Neuronal stem cell (in vitro differentiated cells): ENCODE data around the gene RBL2. TPM values are rescaled to one million over a fixed set of nuclear protein-coding genes. Genes with fewer than 3 reads are reported as not detected.
"Not testable (repeated sequence)": the region's sequence is repeated elsewhere in the genome, so short reads cannot be mapped to it uniquely, and the experiment has no call there.

ENCODE experiments used
- DNase-seq: peaks from one replicate; pipeline ENCODE4 v3.0.0-alpha.2; 2013; ENCODE audit warnings: low spot score
- H2AFZ ChIP-seq: one replicate; pipeline ENCODE4 v1.6.1; 2013; ENCODE audit warnings: mild to moderate bottlenecking, low read length, inconsistent platforms
- H2AK5ac ChIP-seq: 2 replicates; pipeline ENCODE4 v1.6.1; 2013; ENCODE audit warnings: low read depth, mild to moderate bottlenecking, inconsistent platforms, low read length, moderate library complexity, mixed read lengths
- H2BK120ac ChIP-seq: 2 replicates; pipeline ENCODE4 v1.6.1; 2013; ENCODE audit warnings: low read depth, mild to moderate bottlenecking, inconsistent platforms, low read length, moderate library complexity, mixed read lengths
- H2BK12ac ChIP-seq: one replicate; pipeline ENCODE4 v1.6.1; 2013; ENCODE audit warnings: low read length, inconsistent platforms
- H2BK15ac ChIP-seq: 2 replicates; pipeline ENCODE4 v1.6.1; 2013; ENCODE audit warnings: mild to moderate bottlenecking, low read length, inconsistent platforms, mixed read lengths
- H2BK5ac ChIP-seq: one replicate; pipeline ENCODE4 v1.6.1; 2013; ENCODE audit warnings: inconsistent platforms, mild to moderate bottlenecking, low read length, moderate library complexity
- H3K14ac ChIP-seq: one replicate; pipeline ENCODE4 v1.6.1; 2013; ENCODE audit warnings: low read length, inconsistent platforms
- H3K18ac ChIP-seq: 2 replicates; pipeline ENCODE4 v1.6.1; 2013; ENCODE audit warnings: low read length, inconsistent platforms
- H3K23ac ChIP-seq: 2 replicates; pipeline ENCODE4 v1.6.1; 2013; ENCODE audit warnings: low read depth, mild to moderate bottlenecking, mixed read lengths, low read length, inconsistent platforms; ENCODE audit not compliant: poor library complexity
- H3K27ac ChIP-seq: replicated peaks from 3 replicates; pipeline ENCODE4 v1.5.1; 2013; ENCODE audit warnings: low read length, inconsistent platforms
- H3K27me3 ChIP-seq, 3 experiments: 2 replicates each; pipeline ENCODE4 v1.6.1; 2013; ENCODE audit warnings: low read length in 3 of 3, mild to moderate bottlenecking in 2 of 3, inconsistent platforms in 1 of 3, low read depth in 1 of 3, mixed read lengths in 1 of 3, moderate library complexity in 1 of 3; ENCODE audit not compliant: control insufficient read depth in 3 of 3, insufficient read depth in 3 of 3
- H3K36me3 ChIP-seq, 2 donors: replicated peaks in 1 of 2; 2 replicates each; pipeline ENCODE4 v1.6.1; 2013; ENCODE audit warnings: low read length in 2 of 2; ENCODE audit not compliant: control insufficient read depth in 2 of 2, insufficient read depth in 2 of 2
- H3K4ac ChIP-seq: 2 replicates; pipeline ENCODE4 v1.6.1; 2013; ENCODE audit warnings: inconsistent platforms, mild to moderate bottlenecking, low read length, moderate library complexity
- H3K4me1 ChIP-seq, 2 donors: 1 replicate in 1 of 2; 2 replicates in 1 of 2; pipeline ENCODE4 v1.6.1; 2013; ENCODE audit warnings: low read length in 2 of 2, low read depth in 1 of 2; ENCODE audit not compliant: control insufficient read depth in 2 of 2, insufficient read depth in 1 of 2
- H3K4me2 ChIP-seq: one replicate; pipeline ENCODE4 v1.6.1; 2013; ENCODE audit warnings: mild to moderate bottlenecking, low read length, inconsistent platforms; ENCODE audit not compliant: insufficient read depth, poor library complexity, severe bottlenecking
- H3K4me3 ChIP-seq, 2 donors: 2 replicates each; pipeline ENCODE4 v1.5.1; 2013; ENCODE audit warnings: low read length in 2 of 2, mild to moderate bottlenecking in 2 of 2, inconsistent platforms in 1 of 2, moderate library complexity in 1 of 2
- H3K79me1 ChIP-seq: one replicate; pipeline ENCODE4 v1.6.1; 2013; ENCODE audit warnings: low read depth, mild to moderate bottlenecking, inconsistent platforms, low read length, moderate library complexity
- H3K9ac ChIP-seq: one replicate; pipeline ENCODE4 v1.6.1; 2013; ENCODE audit warnings: mild to moderate bottlenecking, low read depth, low read length, inconsistent platforms; ENCODE audit not compliant: poor library complexity
- H3K9me3 ChIP-seq, 2 donors: replicated peaks in 1 of 2; 2 replicates each; pipeline versions ENCODE3 to v1.6.1; 2013; ENCODE audit warnings: low read length in 2 of 2, mild to moderate bottlenecking in 2 of 2, inconsistent platforms in 1 of 2, low read depth in 1 of 2, mixed read lengths in 1 of 2, moderate library complexity in 1 of 2; ENCODE audit not compliant: control insufficient read depth in 2 of 2, insufficient read depth in 1 of 2
- H4K8ac ChIP-seq: one replicate; pipeline ENCODE4 v1.6.1; 2013; ENCODE audit warnings: low read depth, mild to moderate bottlenecking, inconsistent platforms, low read length, moderate library complexity
- H4K91ac ChIP-seq: one replicate; pipeline ENCODE4 v1.6.1; 2013; ENCODE audit warnings: low read length, low read depth, mild to moderate bottlenecking, inconsistent platforms; ENCODE audit not compliant: poor library complexity
- WGBS, 2 donors: extraction: QIAGEN DNeasy Blood & Tissue Kit; methylation state at CpG; one replicate each; pipeline ENCODE4 v1.1.7; 2013; ENCODE audit warnings: missing lambda C conversion rate in 2 of 2, mixed read lengths in 1 of 2; ENCODE audit not compliant: insufficient read length in 2 of 2, insufficient replicate concordance in 1 of 2; ENCODE audit errors: extremely low coverage in 2 of 2; 5-methylcytosine and 5-hydroxymethylcytosine counted together
- polyA plus RNA-seq, 2 experiments: library from polyadenylated mRNA; stranded (reverse); fragments of 200-250 nt; gene quantifications; one replicate each; pipeline ENCODE4 v1.2.3, GENCODE V29; 2013

The RBL2 gene, protein sequence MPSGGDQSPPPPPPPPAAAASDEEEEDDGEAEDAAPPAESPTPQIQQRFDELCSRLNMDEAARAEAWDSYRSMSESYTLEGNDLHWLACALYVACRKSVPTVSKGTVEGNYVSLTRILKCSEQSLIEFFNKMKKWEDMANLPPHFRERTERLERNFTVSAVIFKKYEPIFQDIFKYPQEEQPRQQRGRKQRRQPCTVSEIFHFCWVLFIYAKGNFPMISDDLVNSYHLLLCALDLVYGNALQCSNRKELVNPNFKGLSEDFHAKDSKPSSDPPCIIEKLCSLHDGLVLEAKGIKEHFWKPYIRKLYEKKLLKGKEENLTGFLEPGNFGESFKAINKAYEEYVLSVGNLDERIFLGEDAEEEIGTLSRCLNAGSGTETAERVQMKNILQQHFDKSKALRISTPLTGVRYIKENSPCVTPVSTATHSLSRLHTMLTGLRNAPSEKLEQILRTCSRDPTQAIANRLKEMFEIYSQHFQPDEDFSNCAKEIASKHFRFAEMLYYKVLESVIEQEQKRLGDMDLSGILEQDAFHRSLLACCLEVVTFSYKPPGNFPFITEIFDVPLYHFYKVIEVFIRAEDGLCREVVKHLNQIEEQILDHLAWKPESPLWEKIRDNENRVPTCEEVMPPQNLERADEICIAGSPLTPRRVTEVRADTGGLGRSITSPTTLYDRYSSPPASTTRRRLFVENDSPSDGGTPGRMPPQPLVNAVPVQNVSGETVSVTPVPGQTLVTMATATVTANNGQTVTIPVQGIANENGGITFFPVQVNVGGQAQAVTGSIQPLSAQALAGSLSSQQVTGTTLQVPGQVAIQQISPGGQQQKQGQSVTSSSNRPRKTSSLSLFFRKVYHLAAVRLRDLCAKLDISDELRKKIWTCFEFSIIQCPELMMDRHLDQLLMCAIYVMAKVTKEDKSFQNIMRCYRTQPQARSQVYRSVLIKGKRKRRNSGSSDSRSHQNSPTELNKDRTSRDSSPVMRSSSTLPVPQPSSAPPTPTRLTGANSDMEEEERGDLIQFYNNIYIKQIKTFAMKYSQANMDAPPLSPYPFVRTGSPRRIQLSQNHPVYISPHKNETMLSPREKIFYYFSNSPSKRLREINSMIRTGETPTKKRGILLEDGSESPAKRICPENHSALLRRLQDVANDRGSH
- 21.7 TPM for polyA plus RNA-seq (2013, experiment 1 of 2)
- 22.3 TPM for polyA plus RNA-seq (2013, experiment 2 of 2)

GRCh38 chr16:53434377-53435065 is at the start of gene RBL2:
TSS of gene RBL2 (plus strand) at chr16:53434471. CDS start at chr16:53434557, 86 bp downstream.
- Histone ChIP-seq H2BK15ac (no peak within 1 kb of the TSS), H3K27ac (peak within 1 kb of the TSS; percentile 36), H3K4me1 (peaks cover 3 to 4% of the 10 kb centered on the region in 2 donors), H3K4me2 (peak within 1 kb of the TSS; percentile 74), H2BK12ac (peak within 1 kb of the TSS; percentile 60), H3K79me1 (peaks cover 3% of the 10 kb centered on the region), H3K9me3 (no peaks in the 10 kb centered on the region), H2BK120ac (no peak within 1 kb of the TSS), H4K91ac (peak within 1 kb of the TSS; percentile 12), H2BK5ac (peak within 1 kb of the TSS; percentile 56), H3K4me3 (peak within 1 kb of the TSS; percentile 66 to 95), H2AFZ (peak within 1 kb of the TSS; percentile 90), H3K4ac (peak within 1 kb of the TSS; percentile 44), H4K8ac (no peak within 1 kb of the TSS), H3K18ac (peak within 1 kb of the TSS; percentile 93), H3K9ac (peak within 1 kb of the TSS; percentile 98), H3K27me3 (no peaks in the 10 kb centered on the region), H2AK5ac (peak within 1 kb of the TSS; percentile 50), H3K36me3 (peaks cover 0 to 10% of the 10 kb centered on the region in 2 donors), H3K14ac (peak within 1 kb of the TSS; percentile 64), H3K23ac (peak within 1 kb of the TSS; percentile 83)
- peak; percentile 75 for DNase-seq
- no CpG with 5 or more reads among the region's 89 CpGs for WGBS, 2 donors

- not testable (repeated sequence) for H2BK12ac ChIP-seq, H3K18ac ChIP-seq, H3K9me3 ChIP-seq, H3K27ac ChIP-seq, DNase-seq, H2BK15ac ChIP-seq, H3K27me3 ChIP-seq, H3K4ac ChIP-seq, H3K4me3 ChIP-seq, H3K23ac ChIP-seq, H3K9ac ChIP-seq, H3K4me2 ChIP-seq, H3K14ac ChIP-seq, H2AFZ ChIP-seq, H3K79me1 ChIP-seq, H2AK5ac ChIP-seq, H2BK120ac ChIP-seq, H4K91ac ChIP-seq, H3K4me1 ChIP-seq, H4K8ac ChIP-seq, H3K36me3 ChIP-seq, H2BK5ac ChIP-seq
- WGBS, 2 donors, result no CpG with 5 or more reads among the region's 8 CpGs
Measured at GRCh38 chr16:53384610-53385009, 49.7 kb upstream of the RBL2 start.

DNA sequence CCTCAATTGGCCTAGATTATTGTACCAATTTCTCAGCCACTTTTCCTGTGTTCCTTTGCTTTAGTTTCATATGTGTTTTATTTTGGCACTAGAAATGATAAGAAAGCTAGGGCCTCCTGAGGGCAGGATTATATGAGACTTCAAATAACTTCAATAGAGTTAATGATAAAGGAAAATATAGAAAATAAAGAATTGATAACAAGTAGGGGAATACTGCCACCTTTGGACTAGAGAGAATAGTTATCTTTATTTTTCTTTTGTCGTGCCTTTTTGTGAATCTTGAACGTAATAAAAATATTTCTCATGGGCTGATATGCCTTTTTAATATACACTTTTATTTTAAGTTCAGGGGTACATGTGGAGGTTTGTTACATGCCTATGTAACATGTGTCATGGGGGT is 29.3 kb upstream of the RBL2 start:
- peaks cover 0 to 8% (median 0%) of the 10 kb centered on the region in 3 experiments for H3K27me3 ChIP-seq
- DNase-seq, result no peak
- no peak overlapping the region for H2AFZ ChIP-seq
- no peaks in the 10 kb centered on the region for H3K36me3 ChIP-seq
- no peaks in the 10 kb centered on the region for H3K9me3 ChIP-seq
- H4K8ac ChIP-seq, result no peak overlapping the region
- no peak overlapping the region for H2BK15ac ChIP-seq
- H2AK5ac ChIP-seq, result no peak overlapping the region
- H2BK120ac ChIP-seq, result no peak overlapping the region
- no peak overlapping the region for H3K23ac ChIP-seq
- H3K4me2 ChIP-seq, result no peak overlapping the region
- H3K79me1 ChIP-seq, result no peaks in the 10 kb centered on the region
- H3K4me1 ChIP-seq, result no peaks in the 10 kb centered on the region
- no peak overlapping the region for H4K91ac ChIP-seq
- no peak overlapping the region for H3K4ac ChIP-seq
- no peak overlapping the region for H2BK5ac ChIP-seq
- no peak overlapping the region for H3K9ac ChIP-seq
- no peak overlapping the region for H3K4me3 ChIP-seq
- WGBS, 2 donors, result no CpG with 5 or more reads among the region's 2 CpGs
- no peak overlapping the region for H2BK12ac ChIP-seq
- H3K18ac ChIP-seq, result no peak overlapping the region
- H3K27ac ChIP-seq, result no peak overlapping the region
- H3K14ac ChIP-seq, result no peak overlapping the region
